HepG2 (cell line): ENCODE results near the gene ZNF22.

Experiments
- FOXA3 ChIP-seq: IDR thresholded peaks from 2 replicates; pipeline ENCODE4 v1.6.1; 2016; ENCODE audit warnings: missing genetic modification reagents, missing compliant biosample characterization
- MAFK ChIP-seq, 2 experiments: IDR thresholded peaks in 1 of 2; conservative IDR thresholded peaks in 1 of 2; 2 replicates each; pipeline ENCODE4 v1.6.1; 2011; ENCODE audit warnings: improper control_type of control experiment in 2 of 2, low read length in 2 of 2
- NAIF1 ChIP-seq: sonication (generic); formaldehyde crosslinking; IDR thresholded peaks from 2 replicates; pipeline ENCODE4 v1.5.0; 2020; ENCODE audit warnings: mild to moderate bottlenecking, missing genetic modification reagents, borderline replicate concordance
- POLR2A ChIP-seq, 2 experiments: IDR thresholded peaks; 2 replicates each; pipeline ENCODE4 v1.6.1; 2011; ENCODE audit warnings: low read depth in 2 of 2, low read length in 2 of 2, mild to moderate bottlenecking in 1 of 2, moderate library complexity in 1 of 2; ENCODE audit not compliant: insufficient read depth in 1 of 2
- POLR2AphosphoS5 ChIP-seq: IDR thresholded peaks from 2 replicates; pipeline ENCODE4 v1.6.1; 2012; ENCODE audit warnings: low read depth, low read length
- SRF ChIP-seq: IDR thresholded peaks from 2 replicates; pipeline ENCODE4 v1.6.1; 2011; ENCODE audit warnings: mild to moderate bottlenecking, low read depth, low read length, moderate library complexity
- TF ChIP-seq, protein P1 (sequence below): sonication (generic); formaldehyde crosslinking; IDR thresholded peaks from 2 replicates; pipeline ENCODE4 v1.5.0; 2020; ENCODE audit warnings: mild to moderate bottlenecking, missing genetic modification reagents, moderate library complexity
- TF ChIP-seq, protein P2 (sequence below): IDR thresholded peaks from 2 replicates; pipeline ENCODE4 v1.6.1; 2012; ENCODE audit warnings: inconsistent platforms
- TF ChIP-seq, protein P3 (sequence below): fragments of 450-650 bp; IDR thresholded peaks from 2 replicates; pipeline ENCODE4 v1.6.1; 2017; ENCODE audit warnings: mild to moderate bottlenecking

DNA sequence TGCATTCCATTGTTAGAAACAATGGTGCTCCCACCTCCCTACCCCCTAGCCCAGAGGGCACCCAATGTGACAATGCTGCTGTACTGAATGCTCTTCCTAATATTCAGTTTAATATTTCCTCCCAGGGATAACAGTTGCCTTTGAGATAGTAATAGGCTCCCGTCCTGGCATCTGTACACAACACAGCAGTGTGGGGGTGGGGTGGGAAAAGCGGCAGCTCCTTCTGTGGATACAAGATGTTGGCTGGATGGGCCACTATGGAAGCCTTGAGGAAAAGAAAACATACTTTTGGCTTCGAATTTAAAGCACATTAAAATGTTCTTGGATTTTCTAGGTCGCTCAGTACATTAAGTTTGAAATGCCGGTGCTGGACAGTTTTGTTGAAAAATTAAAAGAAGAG lies 9.2 kb upstream of the ZNF22 start:
- TF ChIP-seq, protein P1, sequence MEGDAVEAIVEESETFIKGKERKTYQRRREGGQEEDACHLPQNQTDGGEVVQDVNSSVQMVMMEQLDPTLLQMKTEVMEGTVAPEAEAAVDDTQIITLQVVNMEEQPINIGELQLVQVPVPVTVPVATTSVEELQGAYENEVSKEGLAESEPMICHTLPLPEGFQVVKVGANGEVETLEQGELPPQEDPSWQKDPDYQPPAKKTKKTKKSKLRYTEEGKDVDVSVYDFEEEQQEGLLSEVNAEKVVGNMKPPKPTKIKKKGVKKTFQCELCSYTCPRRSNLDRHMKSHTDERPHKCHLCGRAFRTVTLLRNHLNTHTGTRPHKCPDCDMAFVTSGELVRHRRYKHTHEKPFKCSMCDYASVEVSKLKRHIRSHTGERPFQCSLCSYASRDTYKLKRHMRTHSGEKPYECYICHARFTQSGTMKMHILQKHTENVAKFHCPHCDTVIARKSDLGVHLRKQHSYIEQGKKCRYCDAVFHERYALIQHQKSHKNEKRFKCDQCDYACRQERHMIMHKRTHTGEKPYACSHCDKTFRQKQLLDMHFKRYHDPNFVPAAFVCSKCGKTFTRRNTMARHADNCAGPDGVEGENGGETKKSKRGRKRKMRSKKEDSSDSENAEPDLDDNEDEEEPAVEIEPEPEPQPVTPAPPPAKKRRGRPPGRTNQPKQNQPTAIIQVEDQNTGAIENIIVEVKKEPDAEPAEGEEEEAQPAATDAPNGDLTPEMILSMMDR (CRISPR knock-in tag): no peak
- TF ChIP-seq NAIF1 (CRISPR knock-in tag) (no peak), FOXA3 (CRISPR knock-in tag) (no peak), POLR2A (IDR thresholded peaks at IDR 0.05; ENCODE audit: insufficient read depth in 1 of 2, low read depth in 2 of 2, low read length in 2 of 2) (no peak), MAFK (conservative IDR thresholded peaks at IDR 0.05 in 1 of 2, IDR thresholded peaks at IDR 0.05 in 1 of 2; ENCODE audit: low read length in 2 of 2) (no peak), SRF (no peak), POLR2AphosphoS5 (no peak)
- TF ChIP-seq, protein P2, sequence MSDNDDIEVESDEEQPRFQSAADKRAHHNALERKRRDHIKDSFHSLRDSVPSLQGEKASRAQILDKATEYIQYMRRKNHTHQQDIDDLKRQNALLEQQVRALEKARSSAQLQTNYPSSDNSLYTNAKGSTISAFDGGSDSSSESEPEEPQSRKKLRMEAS: no peak
- TF ChIP-seq, protein P3, sequence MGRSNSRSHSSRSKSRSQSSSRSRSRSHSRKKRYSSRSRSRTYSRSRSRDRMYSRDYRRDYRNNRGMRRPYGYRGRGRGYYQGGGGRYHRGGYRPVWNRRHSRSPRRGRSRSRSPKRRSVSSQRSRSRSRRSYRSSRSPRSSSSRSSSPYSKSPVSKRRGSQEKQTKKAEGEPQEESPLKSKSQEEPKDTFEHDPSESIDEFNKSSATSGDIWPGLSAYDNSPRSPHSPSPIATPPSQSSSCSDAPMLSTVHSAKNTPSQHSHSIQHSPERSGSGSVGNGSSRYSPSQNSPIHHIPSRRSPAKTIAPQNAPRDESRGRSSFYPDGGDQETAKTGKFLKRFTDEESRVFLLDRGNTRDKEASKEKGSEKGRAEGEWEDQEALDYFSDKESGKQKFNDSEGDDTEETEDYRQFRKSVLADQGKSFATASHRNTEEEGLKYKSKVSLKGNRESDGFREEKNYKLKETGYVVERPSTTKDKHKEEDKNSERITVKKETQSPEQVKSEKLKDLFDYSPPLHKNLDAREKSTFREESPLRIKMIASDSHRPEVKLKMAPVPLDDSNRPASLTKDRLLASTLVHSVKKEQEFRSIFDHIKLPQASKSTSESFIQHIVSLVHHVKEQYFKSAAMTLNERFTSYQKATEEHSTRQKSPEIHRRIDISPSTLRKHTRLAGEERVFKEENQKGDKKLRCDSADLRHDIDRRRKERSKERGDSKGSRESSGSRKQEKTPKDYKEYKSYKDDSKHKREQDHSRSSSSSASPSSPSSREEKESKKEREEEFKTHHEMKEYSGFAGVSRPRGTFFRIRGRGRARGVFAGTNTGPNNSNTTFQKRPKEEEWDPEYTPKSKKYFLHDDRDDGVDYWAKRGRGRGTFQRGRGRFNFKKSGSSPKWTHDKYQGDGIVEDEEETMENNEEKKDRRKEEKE: no peak
